DND-41 (cell line): ENCODE results near the gene ZNF320.

Source experiments
- EZH2 ChIP-seq: IDR thresholded peaks from 3 replicates; pipeline ENCODE4 v1.6.1; 2012; ENCODE audit warnings: borderline replicate concordance, low read depth, mild to moderate bottlenecking, moderate library complexity, low read length, inconsistent platforms; ENCODE audit not compliant: severe bottlenecking
- TF ChIP-seq, protein P1 (sequence below): IDR thresholded peaks from 2 replicates; pipeline ENCODE4 v1.5.1; 2012; ENCODE audit warnings: borderline replicate concordance, low read length, moderate library complexity, mild to moderate bottlenecking; ENCODE audit not compliant: poor library complexity, severe bottlenecking; ENCODE audit errors: extremely low read depth

DNA sequence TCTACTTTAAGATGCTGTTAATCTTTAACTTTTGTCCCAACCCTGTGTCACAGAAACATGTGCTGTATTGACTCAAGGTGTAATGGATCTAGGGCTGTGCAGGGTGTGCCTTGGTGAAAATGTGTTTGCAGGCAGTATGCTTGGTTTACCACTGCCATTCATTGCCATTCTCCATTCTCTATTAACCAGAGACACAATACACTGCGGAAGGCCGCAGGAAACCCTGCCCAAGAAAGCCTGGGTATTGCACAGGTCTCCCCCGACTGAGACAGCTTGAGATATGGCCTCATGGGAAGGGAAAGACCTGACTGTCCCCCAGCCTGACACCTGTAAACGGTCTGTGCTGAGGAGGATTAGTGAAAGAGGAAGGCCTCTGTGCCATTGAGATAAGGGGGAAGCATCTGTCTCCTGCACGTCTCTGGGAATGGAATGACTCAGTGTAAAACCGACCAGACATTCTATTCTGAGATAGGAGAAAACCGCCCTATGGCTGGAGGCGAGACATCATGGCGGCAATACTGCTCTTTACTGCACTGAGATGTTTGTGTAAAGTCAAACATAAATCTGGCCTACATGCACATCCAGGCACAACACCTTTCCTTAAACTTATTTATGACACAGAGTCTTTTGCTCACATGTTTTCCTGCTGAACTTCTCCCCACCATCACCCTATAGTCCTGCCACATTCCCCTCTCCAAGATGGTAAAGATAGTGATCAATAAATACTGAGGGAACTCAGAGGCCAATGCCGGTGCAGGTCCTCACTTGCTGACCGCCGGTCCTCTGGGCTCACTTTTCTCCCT is 38.9 kb upstream of the ZNF320 start:
- TF ChIP-seq, protein P1, sequence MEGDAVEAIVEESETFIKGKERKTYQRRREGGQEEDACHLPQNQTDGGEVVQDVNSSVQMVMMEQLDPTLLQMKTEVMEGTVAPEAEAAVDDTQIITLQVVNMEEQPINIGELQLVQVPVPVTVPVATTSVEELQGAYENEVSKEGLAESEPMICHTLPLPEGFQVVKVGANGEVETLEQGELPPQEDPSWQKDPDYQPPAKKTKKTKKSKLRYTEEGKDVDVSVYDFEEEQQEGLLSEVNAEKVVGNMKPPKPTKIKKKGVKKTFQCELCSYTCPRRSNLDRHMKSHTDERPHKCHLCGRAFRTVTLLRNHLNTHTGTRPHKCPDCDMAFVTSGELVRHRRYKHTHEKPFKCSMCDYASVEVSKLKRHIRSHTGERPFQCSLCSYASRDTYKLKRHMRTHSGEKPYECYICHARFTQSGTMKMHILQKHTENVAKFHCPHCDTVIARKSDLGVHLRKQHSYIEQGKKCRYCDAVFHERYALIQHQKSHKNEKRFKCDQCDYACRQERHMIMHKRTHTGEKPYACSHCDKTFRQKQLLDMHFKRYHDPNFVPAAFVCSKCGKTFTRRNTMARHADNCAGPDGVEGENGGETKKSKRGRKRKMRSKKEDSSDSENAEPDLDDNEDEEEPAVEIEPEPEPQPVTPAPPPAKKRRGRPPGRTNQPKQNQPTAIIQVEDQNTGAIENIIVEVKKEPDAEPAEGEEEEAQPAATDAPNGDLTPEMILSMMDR, result no peak
- TF ChIP-seq EZH2, result no peak
